Stimulated activated CD8-positive, alpha-beta memory T cell treated with anti-CD3 and anti-CD28 coated beads, Interleukin-15, amount 100 ng/mL, for 24 hours (primary cell): ENCODE measurements around the gene CTNNA2.
"Not testable (repeated sequence)": the region's sequence is repeated elsewhere in the genome, so short reads cannot be mapped to it uniquely, and the experiment has no call there.

Source experiments
- DNase-seq: peaks from one replicate; pipeline ENCODE4 v3.0.0-alpha.2; 2020; ENCODE audit warnings: low read depth

Gene CTNNA2

DNA sequence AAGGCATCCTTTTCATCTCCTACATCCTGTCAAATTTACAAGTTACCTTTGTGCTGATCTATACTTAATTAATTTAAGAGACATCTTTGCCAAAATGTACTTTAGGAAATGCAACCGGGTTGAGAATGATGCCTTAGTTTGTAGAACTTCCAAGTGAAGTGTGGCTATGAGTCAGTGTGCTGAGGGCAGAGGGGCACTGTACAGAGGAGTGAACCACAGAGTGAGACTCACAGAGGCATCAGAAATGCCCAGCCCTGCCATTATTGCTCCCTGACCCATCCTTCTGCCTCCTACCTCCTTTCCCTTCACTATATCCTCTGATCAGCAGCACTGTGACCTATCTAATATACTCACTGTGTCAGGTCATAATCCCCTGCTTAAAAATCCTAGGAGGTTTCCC, 471.6 kb downstream of the CTNNA2 start:
- no peak for DNase-seq

DNA sequence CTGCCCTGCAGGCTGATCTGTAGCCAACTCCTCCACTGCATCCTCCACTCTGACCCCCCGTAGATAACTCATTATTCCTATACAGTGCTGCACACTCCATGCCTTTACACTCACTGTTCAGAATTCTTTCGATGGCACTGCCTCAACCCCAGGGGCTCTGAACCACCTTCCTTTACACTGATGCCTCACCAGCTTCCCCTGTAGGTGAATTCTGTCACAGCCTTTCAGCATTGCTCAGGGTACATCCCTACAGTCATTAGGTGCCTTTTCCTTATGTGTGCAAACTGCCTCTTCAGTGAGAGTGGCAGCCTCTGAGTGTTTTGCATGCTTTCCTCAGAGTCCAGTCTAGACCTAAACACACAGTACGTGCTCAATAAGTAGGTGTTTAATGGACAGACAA, 472.3 kb downstream of the CTNNA2 start:
- no peak for DNase-seq

DNA sequence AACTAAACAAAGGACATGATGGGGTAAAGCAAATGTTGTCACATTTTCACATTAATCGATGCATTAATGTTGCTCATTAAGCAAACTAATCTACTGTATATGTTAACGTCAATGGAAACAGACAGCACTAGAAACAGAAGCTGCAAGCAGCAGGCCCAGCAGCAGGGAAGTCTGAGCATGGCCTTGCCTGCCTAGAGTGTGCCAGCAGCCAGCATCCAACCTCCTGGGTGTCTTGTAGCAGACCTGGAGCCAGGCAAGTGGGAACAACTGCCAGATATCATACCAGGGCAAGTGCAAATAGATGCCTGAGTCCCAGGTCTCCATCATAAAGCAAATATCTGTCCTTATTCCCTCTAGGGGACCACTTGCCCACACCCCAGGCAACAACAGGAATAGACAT, 472.7 kb downstream of the CTNNA2 start:
- no peak for DNase-seq

DNA sequence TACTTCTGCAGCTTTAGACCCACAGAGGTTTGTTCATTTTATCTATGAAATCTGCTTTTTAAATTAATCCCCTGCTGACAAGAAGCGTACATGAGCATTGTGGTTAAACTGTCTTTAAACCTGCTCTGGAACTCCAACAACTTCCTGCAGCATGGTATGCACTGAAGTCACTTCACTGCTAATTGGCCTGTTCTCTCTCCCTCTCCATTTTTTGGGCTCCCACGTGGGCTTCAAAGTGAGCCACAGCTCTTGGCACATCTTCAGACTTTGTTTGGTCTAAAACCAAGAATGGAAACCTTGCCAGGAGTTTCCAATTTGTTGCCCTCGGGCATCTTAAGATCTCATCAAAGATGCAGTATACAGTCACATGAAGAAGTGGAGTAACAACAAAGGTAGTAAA, 480.3 kb downstream of the CTNNA2 start:
- no peak for DNase-seq

DNA sequence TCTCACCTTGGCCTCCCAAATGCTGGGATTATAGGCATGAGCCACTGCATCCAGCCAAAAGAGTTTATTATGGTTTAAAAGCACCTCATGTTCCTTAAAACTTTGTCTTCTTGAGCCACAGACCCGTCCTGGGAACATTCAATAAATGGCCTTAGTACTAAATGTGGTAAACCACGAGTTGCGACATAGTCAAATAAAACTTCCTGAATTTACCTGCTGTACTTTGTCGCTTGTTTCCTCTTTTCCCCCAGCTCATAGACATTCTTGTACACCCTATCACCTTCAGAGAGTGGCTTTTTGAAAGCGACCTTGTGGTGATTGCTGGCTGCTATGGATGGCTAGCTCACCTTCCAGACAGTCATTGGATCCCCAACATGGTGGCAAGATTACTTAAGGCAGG, 481.3 kb downstream of the CTNNA2 start:
- no peak for DNase-seq

DNA sequence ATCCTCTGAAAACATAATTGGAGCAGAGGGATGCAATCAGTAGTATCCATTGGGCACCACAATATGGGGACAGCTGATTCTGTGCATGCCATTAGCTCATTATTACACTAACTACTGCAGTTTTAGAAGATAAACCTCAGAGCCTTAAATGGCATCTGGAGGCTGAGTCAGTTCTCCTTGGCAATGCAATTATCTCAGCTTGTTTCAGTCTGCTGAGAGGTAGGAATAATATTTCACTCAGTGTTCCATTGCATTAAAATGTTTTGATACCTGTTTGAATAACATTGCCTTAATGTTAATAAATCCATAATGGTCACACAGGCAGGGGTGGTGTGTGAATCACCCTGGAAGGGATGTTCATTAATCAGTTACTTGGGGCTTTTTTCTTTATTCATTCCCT, 482.1 kb downstream of the CTNNA2 start:
- DNase-seq: no peak

DNA sequence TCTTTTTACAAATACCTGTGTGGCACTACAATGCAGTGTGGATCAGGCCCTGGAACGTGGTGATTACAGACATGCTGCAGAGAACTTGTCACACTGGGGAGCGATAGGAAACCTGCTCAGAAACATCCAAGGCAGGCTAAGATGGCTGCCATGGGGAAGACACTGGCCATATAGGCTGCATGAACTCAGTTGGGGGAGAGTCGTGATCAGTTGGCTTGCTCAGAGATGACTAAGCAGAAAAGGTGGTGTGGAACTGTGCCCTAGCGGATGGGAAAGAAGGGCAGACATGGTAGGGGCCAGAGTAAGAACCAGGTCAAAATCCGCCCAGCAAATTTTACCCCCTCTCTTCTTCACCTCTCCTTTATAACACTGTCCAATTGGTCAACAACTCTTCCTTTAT, 483.9 kb downstream of the CTNNA2 start:
- no peak for DNase-seq

DNA sequence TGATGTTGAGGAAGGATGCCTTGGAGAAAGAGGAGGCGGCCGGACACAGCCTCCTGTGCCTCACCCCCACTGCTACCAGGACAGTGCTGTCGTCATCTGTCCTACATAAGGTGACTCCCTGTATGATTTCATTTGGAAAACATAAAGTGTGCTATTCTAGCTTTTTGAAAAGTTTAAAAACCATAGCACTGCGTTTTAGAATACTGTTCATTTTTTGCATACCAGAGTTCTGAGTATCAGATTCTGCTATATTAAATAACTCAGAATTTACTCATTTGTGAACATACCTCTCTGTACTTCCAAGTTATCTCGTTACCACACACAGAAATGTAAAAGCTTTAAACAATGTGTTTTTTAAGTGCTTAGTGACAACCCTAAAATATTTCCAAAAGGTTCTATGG, 488.9 kb downstream of the CTNNA2 start:
- no peak for DNase-seq

DNA sequence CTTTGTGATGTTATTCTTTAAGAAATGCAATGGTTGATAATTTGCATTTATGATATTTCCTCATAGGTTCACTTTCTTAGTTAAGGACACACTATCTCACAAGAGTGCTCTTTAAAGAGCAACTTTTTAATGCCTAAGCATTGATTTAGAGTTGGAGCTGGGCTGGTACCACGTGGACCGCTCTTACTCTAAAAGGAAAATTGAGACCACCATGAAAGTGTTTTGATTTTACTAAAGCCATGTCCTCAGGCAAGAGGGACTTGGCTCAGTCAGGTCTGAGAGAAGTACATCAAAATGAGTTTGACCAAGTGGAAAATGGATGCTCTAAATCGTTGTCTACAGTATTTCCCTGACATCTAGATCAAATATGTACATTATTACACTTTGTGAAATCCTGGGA, 489.3 kb downstream of the CTNNA2 start:
- DNase-seq: no peak

DNA sequence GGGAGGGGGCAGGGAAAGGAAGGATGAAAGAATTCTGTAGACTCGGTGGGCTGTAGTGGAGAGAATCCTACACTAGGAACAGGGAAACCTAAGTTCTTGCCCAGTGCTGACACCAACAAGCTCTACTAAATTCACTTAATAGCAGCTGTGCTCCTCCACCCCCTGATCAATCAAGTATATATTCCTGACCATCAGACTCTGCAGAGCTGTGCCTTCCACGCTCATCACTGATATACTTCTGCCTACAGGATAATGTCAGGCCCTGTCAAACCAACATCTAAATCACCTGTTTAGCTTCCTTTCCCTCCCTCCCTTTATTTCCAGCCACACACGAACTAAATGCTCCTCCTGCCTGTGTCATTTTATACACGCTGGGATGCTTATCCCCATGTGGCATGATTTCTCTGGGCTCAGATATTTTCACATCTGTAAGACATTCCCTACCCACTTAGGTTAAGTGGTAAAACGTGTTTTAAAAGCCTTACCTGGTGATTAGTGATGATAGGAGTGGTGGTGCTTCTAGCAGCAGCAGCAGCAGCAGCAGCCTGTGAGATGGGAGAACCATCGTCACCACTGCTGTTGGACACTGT, 489.8 kb downstream of the CTNNA2 start:
- DNase-seq: no peak

DNA sequence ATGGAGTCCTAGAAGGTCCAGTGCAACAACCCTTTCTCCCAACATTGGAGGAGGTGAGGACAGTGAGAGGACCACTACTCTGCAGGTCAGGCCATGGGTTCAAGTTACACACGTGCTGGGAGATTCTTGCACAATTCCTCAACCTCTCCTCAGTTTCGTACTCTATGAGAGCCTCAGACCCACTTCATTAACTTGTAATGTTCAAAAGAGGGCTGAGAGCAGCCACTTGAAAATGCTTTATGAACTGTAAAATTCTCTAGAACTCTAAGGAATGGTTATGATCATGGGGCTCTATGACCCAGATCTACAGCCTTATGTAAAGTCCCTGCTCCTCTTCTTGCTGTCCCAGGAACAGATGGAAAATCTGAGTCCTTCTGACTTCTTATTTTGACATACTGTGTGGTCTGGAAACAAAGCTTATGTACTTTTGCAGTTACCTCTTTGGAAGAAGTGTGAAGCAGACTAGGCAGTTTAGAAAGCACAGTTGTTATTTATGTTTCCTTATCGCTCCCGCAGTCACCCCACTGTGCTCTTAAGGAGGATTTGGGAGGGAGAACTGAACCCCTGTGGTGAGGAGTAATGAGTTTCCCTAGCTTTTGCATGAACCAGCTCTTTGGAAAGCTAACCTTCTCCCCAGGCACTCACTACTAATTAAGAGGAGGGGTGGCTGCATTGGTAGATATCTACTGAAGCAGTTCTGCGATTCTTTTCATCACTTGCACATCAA, 495.1 kb downstream of the CTNNA2 start:
- no peak for DNase-seq

DNA sequence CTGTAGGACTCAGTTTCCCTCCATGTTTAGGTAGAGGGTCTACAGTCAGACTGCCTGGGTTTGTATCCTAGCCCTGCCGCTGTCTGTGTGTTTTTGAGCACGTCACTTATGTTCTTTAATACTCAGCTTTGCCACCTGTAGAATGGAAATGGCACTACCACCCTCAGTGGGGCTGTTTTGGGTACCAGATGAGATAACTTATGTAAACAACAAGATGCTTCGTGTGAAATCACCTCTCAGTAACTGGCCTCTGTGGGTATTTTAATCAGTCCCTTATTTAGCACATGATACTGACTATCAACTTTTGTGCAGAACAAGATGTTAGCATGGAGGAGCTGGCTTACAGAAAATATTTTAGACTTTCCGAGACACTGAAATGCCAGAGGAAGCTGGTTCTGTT, 495.7 kb downstream of the CTNNA2 start:
- no peak for DNase-seq

DNA sequence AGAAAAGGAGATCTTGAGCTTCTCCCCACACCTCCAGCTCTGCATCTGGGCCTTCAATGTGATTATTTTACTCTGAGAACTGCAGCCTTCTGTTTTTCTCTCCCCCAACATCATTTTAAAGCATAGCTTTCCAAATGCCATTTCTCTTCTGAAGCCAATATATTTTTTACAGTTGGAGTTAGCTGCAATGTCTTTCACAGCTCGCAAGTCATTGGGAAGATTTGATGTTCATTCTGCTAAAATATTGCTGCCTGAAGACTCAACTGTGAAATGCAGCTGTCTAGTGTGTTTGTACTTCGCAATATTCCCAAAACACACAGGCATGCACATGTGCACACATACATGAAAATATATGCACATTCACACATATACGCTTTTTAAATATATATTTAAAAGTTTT, 496.4 kb downstream of the CTNNA2 start:
- no peak for DNase-seq

DNA sequence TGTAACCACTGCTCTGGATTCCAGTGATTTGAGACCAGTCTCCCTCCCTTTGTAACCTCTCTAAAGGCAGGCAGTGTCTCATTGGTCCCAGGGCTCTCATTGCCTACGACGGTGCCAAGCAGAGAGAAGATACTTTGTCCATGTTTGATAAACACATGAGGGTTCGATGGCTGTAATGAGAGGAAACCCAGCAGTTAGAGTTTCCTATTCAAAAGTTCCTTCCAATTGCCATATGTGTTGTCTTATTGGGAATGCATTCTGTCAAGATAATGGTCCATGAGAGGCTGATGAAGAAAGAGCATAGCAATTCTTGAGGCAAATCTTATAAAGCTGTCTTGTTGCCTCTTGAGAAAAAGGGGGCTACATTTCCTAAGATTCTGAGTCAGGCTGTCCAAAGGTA, 499.2 kb downstream of the CTNNA2 start:
- no peak for DNase-seq

DNA sequence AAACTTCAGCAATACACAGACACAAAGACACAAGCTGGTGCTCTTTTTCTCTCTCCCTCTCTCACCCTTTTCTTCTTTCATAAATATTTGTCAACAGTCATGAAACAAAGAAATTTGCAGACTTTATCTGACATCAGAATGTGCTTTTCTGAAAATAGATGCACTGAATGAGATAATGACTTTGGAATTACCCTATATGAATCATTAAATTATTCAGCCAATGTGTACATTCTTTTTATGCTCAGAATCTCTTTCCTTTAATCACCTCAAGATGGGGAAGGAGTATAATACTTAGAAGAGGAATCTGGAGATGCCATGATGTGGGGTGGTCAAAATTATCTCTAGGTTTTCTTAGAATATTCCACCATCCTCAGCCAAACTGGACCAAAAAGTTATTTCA, 501.8 kb downstream of the CTNNA2 start:
- no peak for DNase-seq

DNA sequence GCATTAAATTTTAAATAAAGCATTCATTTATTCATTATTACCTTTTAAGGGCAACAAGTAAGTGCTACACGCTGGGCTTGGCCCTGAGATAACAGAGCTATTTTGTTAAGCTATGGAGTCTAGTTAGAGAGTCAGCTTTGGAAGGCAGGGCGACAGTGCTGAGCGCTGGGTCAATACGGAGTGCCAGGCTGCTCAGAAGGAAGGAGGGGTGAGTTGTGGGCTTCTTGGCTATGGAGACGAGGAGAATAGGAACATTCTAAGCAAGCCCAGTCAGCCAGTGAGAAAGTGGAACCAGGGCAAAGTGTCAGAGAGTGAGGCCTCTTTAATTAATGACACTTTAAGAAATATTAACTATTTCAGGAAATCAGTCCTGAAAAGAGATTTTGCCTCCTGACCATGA, 503.3 kb downstream of the CTNNA2 start:
- DNase-seq: no peak

DNA sequence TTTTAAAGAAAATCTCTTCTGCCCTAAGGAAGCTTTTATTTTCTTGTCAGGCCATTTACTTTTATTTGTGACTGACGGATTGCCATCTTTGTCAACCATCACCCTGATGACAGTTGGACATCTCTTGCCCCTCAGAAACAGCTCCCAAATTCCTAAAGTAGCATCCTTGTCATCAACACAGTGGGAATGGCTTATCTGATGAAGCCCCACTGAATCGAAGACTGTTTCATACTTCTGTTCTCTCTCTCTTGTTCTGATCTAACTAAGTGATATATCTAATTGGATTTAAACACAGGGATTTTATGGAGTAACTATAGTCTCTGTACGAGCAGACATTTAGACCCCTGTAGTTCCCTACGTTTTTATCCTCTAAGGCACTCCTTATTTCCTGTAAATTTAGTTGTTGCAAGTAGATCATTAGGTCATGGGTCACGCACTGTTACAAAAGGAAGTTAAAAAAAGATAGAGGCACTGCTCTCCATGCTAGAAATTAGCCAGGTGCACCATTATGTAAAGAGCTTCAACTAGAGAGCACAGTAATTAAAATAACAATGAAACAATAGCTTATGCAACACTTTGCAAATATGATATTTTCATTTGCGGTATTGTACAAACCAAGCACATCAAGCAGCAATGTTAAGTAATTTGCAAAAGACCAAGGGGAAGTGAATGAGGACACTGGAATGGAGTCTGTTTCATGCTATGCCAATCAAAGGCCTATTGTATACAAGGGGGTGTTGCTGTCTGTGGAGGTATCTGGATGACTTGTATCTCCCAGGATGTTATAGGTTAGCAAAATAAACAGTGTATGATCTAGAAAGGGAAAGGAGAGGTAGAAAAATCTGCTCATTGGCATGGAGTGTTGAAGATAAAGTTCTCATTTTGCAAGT, 507.0 kb downstream of the CTNNA2 start:
- no peak for DNase-seq

DNA sequence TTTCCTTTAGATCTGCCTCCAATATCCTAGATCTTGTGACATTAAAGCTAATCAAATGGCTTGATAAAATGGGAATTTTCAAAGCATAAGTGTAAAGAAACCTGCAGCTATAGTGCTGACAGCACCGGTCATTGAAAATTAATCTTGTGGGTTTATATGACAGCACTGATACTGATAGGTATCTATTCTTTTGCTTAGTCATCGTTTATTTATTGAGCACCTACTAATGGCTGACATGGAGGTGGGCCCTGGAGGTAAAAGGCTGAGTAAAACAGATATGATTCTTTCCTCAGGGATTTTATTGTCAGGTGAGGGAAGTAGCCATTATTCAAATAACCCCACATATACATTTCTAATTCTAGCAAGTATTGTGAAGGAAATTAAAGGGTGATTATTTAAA, 509.2 kb downstream of the CTNNA2 start:
- no peak for DNase-seq

DNA sequence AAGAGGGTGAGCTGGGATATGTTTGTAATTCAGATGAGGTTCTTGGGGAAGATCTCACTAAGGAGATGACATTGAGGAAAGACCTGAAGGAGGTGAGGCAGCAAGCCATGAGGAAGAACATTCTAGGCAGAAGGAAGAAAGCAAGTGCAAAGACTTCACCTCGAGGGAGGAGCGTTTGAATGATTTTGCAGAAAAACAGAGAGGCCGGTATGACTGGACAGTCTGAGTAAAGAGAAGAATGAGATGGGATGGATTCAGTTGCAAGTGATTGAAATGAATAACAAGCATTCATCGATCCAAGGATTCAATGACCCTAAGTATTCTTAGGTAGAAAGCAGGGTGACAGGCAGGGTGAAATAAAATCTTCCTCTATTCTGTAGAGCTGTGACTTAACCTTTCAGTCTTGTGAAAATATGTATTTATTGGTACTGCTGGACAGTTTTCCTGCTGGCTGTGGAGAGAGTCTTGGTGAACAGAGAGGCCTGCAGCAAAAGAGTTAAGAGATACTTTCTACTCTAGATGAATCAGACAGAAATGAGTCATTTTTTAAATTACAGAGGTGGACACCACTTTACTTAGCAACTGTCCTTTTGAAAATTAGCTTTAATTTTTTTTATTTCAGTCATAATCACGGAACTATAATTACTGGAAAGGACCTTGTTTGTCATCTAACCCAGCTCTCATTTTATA, 513.3 kb downstream of the CTNNA2 start:
- DNase-seq: no peak

DNA sequence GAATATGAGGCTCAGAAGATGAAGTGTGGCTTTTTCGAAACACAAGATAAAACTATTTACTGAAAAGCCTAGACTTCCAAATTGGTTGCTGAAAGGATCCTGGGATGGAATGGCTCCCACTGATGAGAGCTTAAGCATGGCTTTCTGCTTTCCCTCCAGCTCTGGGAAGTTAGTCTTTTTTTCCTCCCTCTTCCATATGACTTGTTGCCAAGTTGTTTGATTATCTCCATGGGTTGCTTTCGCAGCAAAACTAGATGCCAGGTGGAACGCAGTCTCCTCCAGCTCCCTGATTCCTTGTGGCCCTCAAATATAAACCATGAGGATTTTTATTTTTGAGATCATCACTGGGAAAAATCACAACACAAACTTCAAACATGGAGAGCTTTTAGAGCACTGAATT, 515.2 kb downstream of the CTNNA2 start:
- DNase-seq: no peak

DNA sequence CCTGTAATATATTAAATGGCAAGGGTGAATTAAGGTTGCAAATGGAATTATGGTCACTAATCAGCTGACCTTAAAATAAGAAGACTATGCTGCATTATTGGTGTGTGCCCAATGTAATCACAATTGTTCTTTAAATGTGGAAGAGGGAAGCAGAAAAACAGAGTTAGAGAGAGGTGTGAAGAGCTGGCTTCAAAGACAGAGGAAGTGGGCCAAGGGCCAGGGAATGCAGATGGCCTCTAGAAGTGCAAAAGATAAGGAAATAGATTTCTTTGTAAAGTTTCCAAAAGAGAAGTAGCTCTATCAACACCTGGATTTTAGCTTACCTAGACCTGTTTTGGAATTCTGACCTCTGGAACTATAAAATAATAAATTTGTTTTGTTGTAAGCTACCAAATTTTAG, 515.7 kb downstream of the CTNNA2 start:
- no peak for DNase-seq

DNA sequence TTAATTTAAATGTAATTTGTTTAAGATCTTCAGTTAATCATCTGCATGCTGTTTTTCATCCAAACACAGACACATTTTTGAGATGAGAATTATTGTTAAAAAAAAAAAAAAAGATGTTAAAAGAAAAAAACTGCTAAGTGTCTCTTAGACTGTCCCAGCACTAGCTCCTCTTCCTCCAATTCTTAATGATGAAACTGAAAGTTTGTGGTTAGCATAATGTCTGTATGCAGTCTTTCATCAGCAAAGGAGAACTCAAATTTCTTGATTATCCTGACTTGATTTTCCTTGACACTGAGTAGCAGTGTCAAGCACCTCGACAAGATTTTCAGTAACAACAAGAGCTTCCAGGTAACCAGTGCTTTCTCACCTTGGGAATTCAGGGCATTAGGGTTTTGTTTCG, 517.3 kb downstream of the CTNNA2 start:
- DNase-seq: no peak

DNA sequence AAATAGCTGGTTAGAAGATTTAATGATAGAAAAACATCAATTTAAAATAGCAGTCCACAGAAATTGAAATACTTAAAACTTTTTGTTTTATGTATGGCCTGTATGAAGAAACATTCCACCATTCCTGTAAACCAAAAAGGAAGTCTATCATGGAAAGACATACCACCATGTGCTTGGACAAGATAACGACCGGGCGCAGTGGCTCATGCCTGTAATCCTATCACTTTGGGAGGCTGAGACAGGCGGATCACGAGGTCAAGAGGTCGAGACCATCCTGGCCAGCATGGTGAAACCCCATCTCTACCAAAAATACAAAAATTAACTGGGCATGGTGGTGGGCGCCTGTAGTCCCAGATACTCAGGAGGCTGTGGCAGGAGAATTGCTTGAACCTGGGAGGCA, 519.8 kb downstream of the CTNNA2 start:
- DNase-seq: not testable (repeated sequence)
